UCSD-AML1 (cell line): ENCODE data around the gene MAST1.

Source experiments
- DNase-seq: peaks from one replicate; lab custom pipeline; 2025; ENCODE audit not compliant: unreplicated experiment; lab: John Stamatoyannopoulos, UW

The MAST1 gene

DNA sequence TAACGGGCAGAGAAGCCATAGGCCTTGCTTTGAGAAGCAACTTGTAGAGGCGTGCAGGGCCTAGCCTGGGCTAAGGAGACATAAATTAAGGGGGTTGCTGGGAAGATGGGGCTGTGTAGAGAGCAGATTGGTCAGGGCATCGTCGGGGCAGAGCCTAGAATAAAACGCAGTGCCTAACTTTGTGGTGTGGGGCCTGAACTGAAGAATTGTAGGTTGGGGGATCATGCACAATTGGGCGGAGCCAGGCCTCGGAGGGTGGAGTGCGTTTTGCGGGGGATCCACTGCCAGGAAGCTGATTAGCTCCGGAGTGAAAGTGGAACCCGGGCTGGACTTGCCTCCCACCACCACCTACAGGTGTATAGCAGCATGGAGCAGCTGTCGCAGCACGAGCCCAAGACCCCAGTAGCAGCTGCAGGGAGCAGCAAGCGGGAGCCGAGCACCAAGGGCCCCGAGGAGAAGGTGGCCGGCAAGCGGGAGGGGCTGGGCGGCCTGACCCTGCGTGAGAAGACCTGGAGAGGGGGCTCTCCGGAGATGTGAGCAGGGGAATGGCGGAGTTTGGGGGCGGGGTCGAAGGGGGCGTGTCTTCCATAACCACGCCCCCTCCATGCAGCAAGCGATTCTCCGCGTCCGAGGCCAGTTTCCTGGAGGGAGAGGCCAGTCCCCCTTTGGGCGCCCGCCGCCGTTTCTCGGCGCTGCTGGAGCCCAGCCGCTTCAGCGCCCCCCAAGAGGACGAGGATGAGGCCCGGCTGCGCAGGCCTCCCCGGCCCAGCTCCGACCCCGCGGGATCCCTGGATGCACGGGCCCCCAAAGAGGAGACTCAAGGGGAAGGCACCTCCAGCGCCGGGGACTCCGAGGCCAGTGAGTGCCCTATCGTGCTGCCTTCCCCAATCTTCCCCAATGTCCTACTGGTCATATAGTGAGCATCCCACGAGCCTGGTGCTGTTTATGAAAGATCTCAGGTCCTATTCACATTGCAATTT, 29.1 kb downstream of the MAST1 start:
- peak; percentile 80 for DNase-seq

DNA sequence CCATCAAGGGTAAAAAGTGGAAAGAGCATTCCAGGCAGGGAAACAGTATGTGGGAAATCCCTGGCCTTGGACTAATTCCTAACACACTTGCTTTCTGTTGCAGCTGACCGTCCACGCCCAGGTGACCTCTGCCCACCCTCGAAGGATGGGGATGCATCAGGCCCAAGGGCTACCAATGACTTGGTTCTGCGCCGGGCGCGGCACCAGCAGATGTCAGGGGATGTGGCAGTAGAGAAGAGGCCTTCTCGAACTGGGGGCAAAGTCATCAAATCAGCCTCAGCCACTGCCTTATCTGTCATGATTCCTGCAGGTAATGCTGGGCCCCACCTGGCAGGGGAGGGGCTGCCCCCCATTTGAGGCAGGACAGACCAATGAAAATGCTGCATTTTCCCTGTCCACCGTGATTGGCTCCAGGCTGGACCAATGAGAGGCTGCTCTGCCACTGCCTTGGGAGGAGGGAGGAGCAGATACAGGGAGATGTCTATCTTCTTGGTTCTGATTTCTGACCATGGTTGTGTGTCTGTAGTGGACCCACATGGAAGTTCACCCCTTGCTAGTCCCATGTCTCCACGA, 30.3 kb downstream of the MAST1 start:
- DNase-seq: no peak

DNA sequence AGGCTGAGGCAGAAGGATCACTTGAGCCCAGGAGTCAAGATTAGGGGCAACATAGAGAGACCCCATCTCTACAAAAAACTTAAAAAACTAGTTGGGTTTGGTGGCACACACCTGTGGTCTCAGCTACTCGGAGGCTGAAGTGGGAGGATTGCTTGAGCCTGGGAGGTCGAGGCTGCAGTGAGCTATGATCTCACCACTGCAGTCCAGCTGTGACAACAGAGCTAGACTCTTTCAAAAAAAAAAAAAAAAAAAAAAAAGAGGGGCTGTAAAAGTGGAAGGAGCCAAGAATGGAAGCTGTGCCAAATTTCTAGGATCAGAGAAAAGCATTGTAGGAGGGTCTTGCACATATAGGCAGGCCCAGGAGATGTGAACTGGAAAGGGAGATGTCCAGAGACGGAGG, 33.4 kb downstream of the MAST1 start:
- no peak for DNase-seq

DNA sequence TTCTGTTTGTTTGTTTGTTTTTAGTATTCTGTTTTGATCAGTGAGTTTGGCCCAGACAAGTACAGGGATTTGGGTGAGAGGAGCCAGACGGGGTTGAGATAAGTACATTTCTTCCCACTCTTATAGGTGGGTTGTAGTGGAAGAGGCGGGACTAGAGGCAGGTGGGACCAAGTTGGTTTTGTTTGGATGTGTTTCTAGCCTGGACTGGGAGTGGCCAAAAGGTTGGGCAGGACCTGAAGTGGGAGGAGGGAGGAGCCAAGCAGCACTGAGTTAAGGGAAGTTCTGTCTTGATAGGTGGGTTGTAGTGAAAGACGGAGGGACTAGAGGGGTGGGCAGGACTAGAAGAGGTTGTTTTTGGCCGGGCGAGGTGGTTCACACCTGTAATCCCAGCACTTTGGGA, 33.9 kb downstream of the MAST1 start:
- no peak for DNase-seq

DNA sequence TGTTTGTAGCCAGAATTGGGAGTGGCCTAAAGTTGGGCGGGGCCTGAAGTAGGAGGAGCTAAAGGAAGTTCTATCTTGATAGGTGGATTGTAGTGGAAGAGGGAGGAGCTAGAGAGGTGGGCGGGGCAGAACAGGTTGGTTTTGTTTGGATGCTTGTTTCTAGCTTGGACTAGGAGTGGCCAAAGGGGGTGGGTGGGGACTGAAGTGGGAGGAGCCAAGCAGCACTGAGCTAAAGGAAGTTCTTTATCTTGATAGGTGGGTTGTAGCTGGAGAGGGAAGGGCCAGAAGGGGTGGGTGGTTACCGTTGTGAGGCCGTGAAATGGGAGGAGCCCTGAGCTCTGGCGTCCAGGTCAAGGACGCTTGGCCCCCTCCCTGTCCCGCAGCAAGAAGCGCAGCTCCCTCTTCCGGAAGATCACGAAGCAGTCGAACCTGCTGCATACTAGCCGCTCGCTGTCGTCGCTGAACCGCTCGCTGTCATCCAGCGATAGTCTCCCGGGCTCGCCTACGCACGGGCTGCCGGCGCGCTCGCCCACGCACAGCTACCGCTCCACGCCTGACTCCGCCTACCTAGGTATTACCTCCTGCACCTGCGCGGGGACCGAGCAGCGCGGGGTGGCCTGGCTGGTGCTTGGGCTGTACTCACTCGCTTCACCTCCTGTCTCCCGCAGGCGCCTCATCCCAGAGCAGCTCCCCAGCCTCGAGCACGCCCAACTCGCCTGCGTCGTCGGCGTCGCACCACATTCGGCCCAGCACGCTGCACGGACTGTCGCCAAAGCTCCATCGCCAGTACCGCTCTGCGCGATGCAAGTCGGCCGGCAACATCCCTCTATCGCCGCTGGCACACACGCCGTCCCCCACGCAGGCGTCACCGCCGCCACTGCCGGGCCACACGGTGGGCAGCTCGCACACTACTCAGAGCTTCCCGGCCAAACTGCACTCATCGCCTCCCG, 34.9 kb downstream of the MAST1 start:
- DNase-seq: no peak

DNA sequence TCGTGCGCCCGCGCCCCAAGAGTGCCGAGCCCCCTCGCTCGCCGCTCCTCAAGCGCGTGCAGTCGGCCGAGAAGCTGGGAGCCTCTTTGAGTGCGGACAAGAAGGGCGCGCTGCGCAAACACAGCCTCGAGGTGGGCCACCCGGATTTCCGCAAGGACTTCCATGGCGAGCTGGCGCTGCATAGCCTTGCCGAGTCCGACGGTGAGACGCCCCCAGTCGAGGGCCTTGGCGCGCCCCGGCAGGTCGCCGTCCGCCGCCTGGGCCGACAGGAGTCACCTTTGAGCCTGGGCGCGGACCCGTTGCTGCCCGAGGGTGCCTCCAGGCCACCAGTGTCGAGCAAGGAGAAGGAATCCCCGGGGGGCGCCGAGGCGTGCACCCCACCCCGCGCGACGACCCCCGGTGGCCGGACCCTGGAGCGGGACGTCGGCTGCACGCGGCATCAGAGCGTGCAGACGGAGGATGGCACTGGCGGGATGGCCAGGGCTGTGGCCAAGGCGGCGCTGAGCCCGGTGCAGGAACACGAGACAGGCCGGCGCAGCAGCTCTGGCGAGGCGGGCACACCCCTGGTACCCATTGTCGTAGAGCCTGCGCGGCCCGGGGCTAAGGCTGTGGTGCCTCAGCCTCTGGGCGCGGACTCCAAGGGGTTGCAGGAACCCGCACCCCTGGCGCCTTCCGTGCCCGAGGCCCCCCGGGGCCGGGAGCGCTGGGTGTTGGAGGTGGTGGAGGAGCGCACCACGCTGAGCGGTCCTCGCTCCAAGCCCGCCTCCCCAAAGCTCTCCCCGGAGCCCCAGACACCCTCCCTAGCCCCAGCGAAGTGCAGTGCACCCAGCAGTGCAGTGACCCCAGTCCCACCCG, 35.8 kb downstream of the MAST1 start:
- no peak for DNase-seq

DNA sequence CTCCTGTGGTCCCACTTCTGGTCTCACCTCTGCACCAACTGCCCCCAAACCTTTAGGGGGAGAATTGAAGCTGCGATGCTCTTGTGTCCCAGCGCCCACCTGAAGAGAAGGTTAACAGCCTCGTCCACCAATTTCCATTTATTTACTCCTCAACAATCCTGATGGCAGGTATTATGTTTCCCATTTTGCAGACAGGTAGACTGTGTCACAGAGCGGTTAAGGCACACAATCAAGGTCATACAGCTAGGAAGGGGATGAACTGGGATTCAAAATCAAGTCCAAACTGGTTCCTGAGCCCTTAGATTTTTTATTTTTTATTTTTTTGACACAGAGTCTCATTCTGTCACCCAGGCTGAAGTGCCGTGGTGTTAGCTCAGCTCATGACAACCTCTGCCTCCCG, 36.8 kb downstream of the MAST1 start:
- no peak for DNase-seq

DNA sequence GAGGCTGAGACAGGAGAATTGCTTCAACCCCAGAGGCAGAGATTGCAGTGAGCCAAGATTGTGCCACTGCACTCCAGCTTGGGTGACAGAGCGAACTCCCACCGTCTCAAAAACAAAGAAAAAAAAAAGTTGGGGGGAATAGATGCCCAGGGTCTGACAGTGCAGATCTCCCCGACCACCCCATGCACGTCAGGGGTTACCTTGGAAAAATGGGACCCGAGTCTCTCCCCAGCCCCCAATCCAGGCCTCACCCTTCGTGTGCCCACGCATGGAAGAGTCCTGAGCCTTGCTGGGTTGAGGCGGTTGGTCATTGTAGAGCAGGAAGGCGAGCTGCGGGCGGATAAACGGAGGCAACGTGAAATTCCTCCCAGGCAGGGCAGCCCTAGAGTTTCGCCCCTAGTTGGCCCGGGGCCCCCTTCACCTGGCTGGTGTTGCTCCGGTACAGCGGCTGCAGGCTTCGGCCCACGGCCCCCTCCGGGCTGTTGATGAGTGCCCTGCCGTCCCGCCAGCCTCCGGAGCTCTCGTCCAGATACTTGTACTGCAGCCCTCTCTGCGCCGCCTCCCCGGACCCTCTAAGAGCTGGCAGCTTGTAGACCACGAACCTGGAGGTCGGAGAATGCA, 42.3 kb downstream of the MAST1 start:
- DNase-seq: no peak

DNA sequence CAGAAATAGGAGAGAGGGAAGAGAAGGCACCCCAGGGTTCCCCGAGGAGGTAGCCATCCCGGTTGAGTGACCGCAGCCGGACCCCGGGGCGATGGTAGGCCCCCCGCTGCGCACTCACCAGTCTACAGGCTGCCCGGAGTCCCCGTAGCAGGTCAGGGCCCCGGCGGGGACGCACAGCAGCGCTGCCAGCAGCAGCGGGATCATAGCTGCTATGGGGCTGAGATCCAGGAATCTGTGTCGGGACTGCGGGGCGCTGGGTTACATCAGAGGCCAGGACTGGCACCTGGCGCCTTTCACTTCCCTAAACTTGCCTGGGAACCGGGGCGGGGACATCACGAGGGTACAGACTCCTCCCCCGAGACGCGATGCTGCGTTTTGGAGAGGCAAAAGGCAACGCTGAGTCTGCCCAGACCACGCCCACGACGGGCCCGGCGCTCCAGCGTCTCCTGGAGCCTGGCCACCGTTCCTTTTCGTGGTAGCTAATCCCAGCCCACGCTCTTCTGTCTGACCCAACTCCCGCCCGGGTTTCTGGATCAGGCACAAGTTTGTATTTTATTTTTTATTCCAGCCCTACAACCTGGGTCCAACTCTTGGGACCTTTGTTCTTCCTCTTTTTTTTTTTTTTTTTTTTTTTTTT, 43.0 kb downstream of the MAST1 start, which contains the start of gene DNASE2:
TSS of gene DNASE2 (minus strand) at position 278 of the 637 bp plus-strand sequence. CDS start at position 204, 74 bp downstream.
- DNase-seq: peak; percentile 93

DNA sequence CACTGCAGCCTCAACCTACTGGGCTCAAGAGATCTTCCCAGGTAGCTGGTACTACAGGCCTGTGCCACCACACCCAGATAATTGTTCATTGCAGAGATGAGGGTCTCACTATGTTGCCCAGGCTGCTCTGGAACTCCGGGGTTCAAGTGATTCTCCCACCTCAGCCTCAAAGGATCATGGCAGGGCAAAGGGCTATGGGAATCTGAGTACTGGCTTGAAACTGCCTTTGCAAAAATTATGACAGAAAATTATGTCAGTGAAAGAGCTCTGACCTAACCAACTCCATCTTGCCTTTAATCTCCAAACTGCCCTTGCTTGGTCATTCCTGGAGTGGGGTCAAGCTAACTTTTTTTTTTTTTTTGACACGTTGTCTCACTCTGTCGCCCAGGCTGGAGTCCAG, 44.3 kb downstream of the MAST1 start:
- DNase-seq: no peak

DNA sequence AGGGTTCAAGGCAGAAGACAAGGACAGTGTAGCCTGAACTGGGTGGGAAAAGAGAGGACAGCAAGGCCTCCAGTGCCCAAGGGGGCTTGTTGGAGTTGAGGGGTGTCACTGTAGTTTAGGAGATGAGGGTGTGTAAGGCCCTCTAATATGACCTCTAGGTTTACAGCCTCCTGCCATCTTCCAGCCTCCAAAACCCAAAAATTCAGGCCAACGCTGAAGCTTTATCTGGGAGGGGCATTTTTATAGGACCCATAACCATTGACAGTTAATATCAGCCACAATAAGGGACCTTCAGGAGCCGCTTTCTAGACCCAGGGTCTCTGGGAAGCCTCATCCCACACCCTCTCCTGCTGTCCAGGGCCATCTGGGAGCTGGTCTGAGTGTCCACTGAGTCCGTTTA, 45.9 kb downstream of the MAST1 start:
- DNase-seq: no peak

DNA sequence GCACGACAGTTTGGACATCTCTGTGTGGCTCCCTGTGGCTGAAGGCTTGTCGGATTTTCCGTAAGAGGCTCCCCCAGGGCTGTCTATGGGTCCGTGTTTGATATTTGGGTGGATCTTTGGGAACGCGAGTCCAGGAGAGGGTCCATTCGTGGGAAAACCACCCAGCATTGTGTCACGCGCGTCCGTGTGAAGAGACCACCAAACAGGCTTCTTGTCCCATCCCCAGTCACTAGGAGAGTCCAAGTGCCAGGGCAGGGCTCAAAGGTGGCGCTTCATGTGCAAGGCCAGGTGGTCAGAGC, 46.3 kb downstream of the MAST1 start:
- no peak for DNase-seq

DNA sequence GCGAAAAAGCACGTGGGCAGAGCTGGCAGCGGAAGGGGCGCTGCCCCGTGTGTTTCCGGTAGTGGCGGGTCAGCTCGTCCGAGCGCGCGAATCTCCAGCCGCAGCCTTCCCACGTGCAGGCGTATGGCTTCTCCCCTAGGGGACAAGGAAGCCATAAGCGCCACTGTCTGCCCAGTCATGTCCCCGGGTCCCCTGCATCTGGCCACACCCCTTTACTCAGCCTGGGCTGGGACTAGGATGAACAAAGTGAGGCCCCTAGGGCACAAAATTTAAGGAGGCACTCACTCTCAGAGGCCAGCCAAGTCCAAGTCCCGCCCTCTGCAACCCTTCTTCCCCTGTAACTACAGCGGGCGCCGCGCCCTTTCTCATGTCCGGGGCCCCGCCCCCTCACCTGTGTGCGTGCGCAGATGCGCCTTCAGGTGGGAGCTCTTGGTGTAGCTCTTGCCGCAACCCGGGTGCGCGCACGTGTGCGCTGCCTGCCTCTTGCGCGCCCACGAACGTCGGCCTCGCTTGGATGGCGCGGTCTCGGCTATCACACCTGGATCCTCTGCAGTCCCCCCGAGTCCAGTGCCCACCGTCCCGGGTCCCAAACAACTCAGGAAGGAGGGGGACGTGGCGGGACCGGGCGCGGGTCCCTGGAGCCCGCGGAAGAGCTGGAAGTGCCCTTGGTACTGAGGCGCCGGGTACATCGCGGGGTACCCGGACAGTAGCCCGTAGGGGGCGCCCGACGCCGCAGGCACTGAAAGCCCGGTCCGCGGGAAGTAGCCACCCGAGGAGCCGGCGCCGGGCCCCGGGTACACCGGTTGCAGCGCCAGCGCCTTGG, 46.8 kb downstream of the MAST1 start:
- DNase-seq: peak; percentile 81

DNA sequence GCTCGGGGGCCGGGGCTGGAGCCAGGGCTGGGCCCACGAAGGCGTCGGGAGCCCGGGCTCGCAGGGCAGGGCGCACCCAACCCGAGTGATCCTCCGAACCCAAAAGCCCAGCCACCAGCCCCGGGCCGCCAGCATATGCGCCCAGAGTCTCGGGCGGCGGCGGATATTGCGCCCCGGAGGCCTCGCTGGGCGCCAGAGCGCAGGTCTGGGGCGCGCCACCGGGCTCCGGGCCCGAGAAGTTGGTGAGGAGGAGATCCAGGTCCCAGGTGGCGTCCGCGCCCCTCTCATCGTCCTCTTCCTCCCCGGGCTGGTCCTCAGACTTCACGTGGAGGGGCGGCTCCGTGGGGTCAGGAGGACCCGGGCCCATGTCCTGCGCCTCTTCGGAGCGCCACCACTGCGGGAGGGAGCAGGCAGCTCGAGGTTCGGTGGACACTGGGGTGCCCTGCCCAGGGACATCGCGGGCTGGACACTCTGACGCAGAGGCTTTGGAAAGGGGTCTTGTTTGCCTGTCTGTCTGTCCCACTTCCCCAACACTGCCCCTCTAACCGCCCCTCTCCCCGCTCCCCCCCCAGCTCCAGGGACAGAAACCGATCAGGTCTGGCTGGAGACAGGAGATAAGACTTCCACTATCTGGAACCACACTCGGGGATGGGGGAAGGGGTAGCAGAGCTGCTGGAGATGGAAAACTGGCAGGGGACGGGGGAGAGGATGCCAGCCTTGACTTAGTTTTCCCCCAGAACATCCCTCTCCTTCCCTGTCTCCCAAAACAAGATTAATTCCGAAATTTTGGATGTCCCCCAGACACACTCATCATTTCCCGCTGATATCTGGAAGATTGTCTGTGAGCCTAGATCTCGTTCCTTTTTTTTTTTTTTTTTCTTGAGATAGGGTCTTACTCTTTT, 47.7 kb downstream of the MAST1 start:
- DNase-seq: no peak

DNA sequence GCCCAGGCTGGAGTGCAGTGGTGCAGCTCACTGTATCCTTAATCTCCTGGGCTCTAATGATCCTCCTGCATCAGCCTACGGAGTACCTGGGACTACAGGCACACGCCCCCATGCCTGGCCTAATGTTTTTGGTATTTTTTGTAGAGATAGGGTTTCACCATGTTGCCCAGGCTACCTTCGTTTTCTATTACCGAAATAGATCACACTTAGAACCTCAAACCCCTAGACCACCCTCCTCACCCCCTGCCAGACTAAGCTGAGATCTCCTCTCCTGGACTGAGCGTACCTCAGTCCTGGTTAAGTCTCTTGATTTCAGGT, 48.3 kb downstream of the MAST1 start:
- no peak for DNase-seq

DNA sequence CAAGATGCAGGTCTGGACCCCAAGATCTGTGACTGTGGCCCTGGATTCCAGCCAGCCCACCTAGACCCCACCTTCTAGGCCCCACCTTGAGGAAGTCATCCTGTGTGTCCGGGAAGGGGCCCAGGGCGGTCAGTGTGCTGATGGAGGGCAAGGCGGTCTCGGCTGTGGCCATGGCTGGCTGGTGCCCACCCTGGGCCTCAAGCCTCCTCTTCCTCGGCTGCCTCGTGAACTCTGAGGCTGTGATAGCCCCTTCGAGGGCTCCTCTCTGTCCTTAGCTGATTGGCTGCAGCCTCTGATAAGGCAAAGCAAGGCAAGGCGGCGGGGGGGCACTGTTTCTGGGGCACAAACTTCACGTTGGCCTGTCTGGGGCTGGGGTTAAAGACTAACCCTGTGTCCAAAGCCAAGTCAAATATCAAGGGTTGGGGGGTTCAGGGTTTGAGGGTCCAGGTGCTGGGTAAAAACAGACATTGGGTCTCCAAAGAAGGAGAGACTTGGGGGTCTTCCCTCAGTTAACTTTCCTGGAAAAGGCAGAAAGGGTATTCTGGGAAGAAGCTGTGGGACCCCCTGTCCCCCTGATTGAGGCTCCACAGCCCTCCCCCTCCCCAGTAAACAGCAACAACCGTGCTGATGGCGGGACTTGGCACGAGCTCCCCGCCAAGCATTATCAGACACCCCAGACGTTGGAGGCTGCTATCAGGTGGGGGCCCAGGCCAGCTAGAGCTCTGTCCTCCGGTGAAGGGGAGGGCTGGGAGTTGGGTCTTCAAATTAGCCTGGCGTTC, 48.8 kb downstream of the MAST1 start, which contains the start of gene KLF1:
TSS of gene KLF1 (minus strand) at position 233 of the 779 bp plus-strand sequence. CDS start at position 172, 61 bp downstream.
- DNase-seq: no peak

DNA sequence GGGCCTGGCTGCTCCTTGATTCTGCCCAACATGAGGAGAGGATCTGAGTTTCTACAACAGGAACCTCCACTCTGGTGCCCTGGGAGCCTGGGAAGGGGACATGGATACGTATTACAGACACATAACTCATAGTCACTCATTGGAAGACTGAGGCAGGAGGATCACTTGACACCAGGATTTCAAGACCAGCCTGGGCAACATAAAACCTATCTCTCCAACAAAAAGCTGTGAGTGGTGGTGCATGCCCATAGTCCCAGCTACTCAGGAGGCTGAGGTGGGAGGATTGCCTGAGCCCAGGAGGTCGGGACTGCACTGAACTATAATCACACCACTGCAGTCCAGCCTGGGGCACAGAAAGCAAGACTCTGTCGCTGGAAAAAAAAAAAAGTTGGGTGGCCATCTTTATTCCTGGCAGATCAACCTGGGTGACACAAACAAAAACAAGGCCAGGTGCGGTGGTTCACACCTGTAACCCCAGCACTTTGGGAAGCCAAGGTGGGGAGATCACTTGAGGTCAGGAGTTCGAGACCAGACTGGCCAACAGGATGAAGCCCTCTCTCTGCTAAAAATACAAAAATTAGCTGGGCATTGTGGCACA, 49.8 kb downstream of the MAST1 start:
- no peak for DNase-seq
